H7 (cell line): ENCODE data around the gene SLC2A11. TPM values are rescaled to one million over a fixed set of nuclear protein-coding genes. Genes with fewer than 3 reads are reported as not detected.
A peak's percentile ranks its signal among the peaks of the same experiment; 100 is the strongest.

Experiments used
- DNase-seq: peaks from one replicate; pipeline ENCODE4 v3.0.0; 2012
- H3K27me3 ChIP-seq: 2 replicates; pipeline ENCODE4 v1.6.0; 2011; ENCODE audit warnings: mild to moderate bottlenecking, low read length; ENCODE audit not compliant: control insufficient read depth, insufficient read depth
- H3K36me3 ChIP-seq: replicated peaks from 2 replicates; pipeline ENCODE4 v1.5.1; 2011; ENCODE audit warnings: low read length; ENCODE audit not compliant: control insufficient read depth, insufficient read depth
- H3K4me3 ChIP-seq: 2 replicates; pipeline ENCODE4 v1.5.1; 2011; ENCODE audit warnings: low read depth, mild to moderate bottlenecking, control low read depth, low read length, moderate library complexity; ENCODE audit not compliant: insufficient read depth
- total RNA-seq: library from RNA; depleted of rRNA; stranded (reverse); fragments of >200 nt; shearing (Covaris generic); gene quantifications from 2 replicates; pipeline ENCODE4 v1.2.3, GENCODE V29; 2014

SLC2A11 gene
- total RNA-seq, 1 experiment from 2014 or later, result 10.7 TPM

- H3K4me3 ChIP-seq, result no peak overlapping the region
- H3K36me3 ChIP-seq, result peaks cover 44% of the 10 kb centered on the region
- DNase-seq, result peak; percentile 8
- H3K27me3 ChIP-seq, result no peaks in the 10 kb centered on the region
These were observed 30.2 kb upstream of the SLC2A11 start for GRCh38 chr22:23827351-23827995.

- Histone ChIP-seq H3K27me3 (no peaks in the 10 kb centered on the region), H3K4me3 (no peak overlapping the region), H3K36me3 (peaks cover 39% of the 10 kb centered on the region)
- peak; percentile 11 for DNase-seq
These were observed 28.6 kb upstream of the SLC2A11 start for GRCh38 chr22:23828800-23829680.

- H3K4me3 ChIP-seq, result no peak overlapping the region
- H3K27me3 ChIP-seq, result no peaks in the 10 kb centered on the region
- DNase-seq, result no peak
- peaks cover 31% of the 10 kb centered on the region for H3K36me3 ChIP-seq
These were observed 27.8 kb upstream of the SLC2A11 start for GRCh38 chr22:23829845-23830372.

- Histone ChIP-seq H3K4me3 (no peak overlapping the region), H3K36me3 (peaks cover 22% of the 10 kb centered on the region), H3K27me3 (no peaks in the 10 kb centered on the region)
- DNase-seq, result no peak
These were observed 26.4 kb upstream of the SLC2A11 start for GRCh38 chr22:23831261-23831660.

GRCh38 chr22:23831781-23832180 is 25.9 kb upstream of the SLC2A11 start:
- no peak overlapping the region for H3K4me3 ChIP-seq
- no peak for DNase-seq
- no peaks in the 10 kb centered on the region for H3K27me3 ChIP-seq
- peaks cover 18% of the 10 kb centered on the region for H3K36me3 ChIP-seq

- DNase-seq, result no peak
- Histone ChIP-seq H3K36me3 (peaks cover 17% of the 10 kb centered on the region), H3K27me3 (no peaks in the 10 kb centered on the region)
These were observed 25.3 kb upstream of the SLC2A11 start for GRCh38 chr22:23832226-23833016.

GRCh38 chr22:23833017-23833751 is 24.5 kb upstream of the SLC2A11 start:
- DNase-seq, result no peak
- H3K4me3 ChIP-seq, result no peak overlapping the region
- no peaks in the 10 kb centered on the region; the same call in 1 of the 2 replicates for H3K27me3 ChIP-seq
- H3K36me3 ChIP-seq, result peaks cover 14% of the 10 kb centered on the region

More at GRCh38 chr22:23832226-23833016, 25.3 kb upstream of the SLC2A11 start:
- H3K4me3 ChIP-seq, result no peak overlapping the region

- no peak overlapping the region for H3K4me3 ChIP-seq
- H3K36me3 ChIP-seq, result peaks cover 11% of the 10 kb centered on the region
- peak; percentile 32 for DNase-seq
- H3K27me3 ChIP-seq, result no peaks in the 10 kb centered on the region; the same call in 1 of the 2 replicates
These were observed 23.8 kb upstream of the SLC2A11 start for GRCh38 chr22:23833911-23834317.

- Histone ChIP-seq H3K36me3 (peaks cover 9% of the 10 kb centered on the region), H3K4me3 (no peak overlapping the region), H3K27me3 (no peaks in the 10 kb centered on the region; the same call in 1 of the 2 replicates)
- no peak for DNase-seq
These were observed 23.3 kb upstream of the SLC2A11 start for GRCh38 chr22:23834406-23834792.

GRCh38 chr22:23834793-23835483 is 22.7 kb upstream of the SLC2A11 start:
- Histone ChIP-seq H3K36me3 (peaks cover 9% of the 10 kb centered on the region), H3K27me3 (no peaks in the 10 kb centered on the region; the same call in 1 of the 2 replicates), H3K4me3 (no peak overlapping the region)
- DNase-seq, result peak; percentile 25

- Histone ChIP-seq H3K4me3 (no peak overlapping the region), H3K27me3 (no peaks in the 10 kb centered on the region; the same call in 1 of the 2 replicates), H3K36me3 (peaks cover 9% of the 10 kb centered on the region)
- no peak for DNase-seq
These were observed 22.1 kb upstream of the SLC2A11 start for GRCh38 chr22:23835484-23836144.

GRCh38 chr22:23836281-23836680 is 21.4 kb upstream of the SLC2A11 start:
- Histone ChIP-seq H3K27me3 (no peaks in the 10 kb centered on the region; the same call in 1 of the 2 replicates), H3K4me3 (no peak overlapping the region), H3K36me3 (peaks cover 7% of the 10 kb centered on the region)
- DNase-seq, result peak; percentile 19
